Neuron (in vitro differentiated cells): ENCODE results near the gene KDM5B.

ENCODE experiments used
- H2AFZ ChIP-seq: one replicate; pipeline ENCODE4 v1.6.1; 2013; ENCODE audit warnings: low read depth, mild to moderate bottlenecking, inconsistent platforms, low read length, moderate library complexity
- H3K27me3 ChIP-seq: one replicate; pipeline ENCODE4 v1.6.1; 2013; ENCODE audit warnings: low read length; ENCODE audit not compliant: insufficient read depth
- H3K36me3 ChIP-seq: one replicate; pipeline ENCODE4 v1.6.1; 2013; ENCODE audit warnings: low read length; ENCODE audit not compliant: insufficient read depth
- H3K4me1 ChIP-seq: one replicate; pipeline ENCODE4 v1.6.1; 2013; ENCODE audit warnings: low read length; ENCODE audit not compliant: insufficient read depth
- H3K4me3 ChIP-seq: 2 replicates; pipeline ENCODE4 v1.5.1; 2013; ENCODE audit warnings: mild to moderate bottlenecking, low read length, moderate library complexity
- H3K9me3 ChIP-seq: one replicate; pipeline ENCODE4 v1.6.1; 2013; ENCODE audit warnings: low read length

KDM5B gene

DNA sequence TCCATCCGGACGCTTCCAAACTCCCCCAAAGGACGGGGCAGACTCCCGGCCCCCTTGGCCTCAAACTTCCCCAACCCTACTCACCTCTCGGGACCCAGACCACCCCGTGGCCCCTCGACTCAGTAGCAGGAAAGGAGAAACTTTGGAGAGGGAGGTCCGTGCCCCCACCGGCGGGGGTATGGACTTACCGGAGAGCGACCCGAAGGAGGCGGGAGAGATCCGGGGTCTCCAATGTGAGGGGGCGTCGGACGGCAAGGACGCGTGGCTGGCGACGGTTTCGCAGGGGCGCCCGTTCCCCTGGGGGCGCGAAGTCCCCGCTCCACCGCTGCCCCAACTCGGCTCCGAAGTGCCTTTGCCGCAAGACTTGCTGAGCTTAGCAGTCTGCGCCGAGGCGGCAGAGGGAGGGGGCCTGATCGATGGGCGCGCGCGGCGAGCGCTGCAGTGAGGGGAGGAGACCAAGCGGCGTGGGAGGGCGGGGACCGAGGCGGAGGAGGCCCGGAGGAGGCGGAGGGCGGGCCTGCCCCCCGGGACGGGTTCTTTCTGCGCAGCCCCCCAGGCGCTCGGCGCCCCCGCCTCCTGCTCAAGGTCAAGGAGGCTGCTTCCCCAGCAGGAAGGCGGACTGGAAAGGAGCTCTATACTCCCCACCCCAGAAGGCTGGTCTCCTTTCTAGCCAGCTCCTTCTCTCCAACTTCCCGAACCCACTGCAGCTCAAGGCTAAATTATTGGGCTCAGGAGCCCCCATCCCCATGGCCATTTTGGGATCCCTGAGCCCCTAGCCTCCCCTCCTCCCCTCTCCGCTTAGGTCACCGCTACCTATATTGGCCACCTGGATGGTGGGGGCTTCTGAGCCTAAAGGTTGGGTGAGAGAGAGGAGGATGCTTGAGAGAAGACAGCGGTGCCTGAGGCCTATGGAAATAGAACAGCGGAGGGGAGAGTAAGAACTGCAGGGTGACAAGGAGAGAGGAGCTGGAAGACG is 97.9 kb downstream of the KDM5B start, which contains the start of gene SYT2:
Gene SYT2 (minus strand): TSS at position 385 of the 976 bp plus-strand sequence. CDS start 104,682 bp downstream, outside the sequence.
- no peaks in the 10 kb centered on the region for H3K9me3 ChIP-seq
- H2AFZ ChIP-seq: peak within 1 kb of the TSS; percentile 52
- H3K4me3 ChIP-seq: peak within 1 kb of the TSS; percentile 39
- H3K4me1 ChIP-seq: peaks cover 26% of the 10 kb centered on the region
- no peaks in the 10 kb centered on the region for H3K36me3 ChIP-seq
- peaks cover 74% of the 10 kb centered on the region for H3K27me3 ChIP-seq

DNA sequence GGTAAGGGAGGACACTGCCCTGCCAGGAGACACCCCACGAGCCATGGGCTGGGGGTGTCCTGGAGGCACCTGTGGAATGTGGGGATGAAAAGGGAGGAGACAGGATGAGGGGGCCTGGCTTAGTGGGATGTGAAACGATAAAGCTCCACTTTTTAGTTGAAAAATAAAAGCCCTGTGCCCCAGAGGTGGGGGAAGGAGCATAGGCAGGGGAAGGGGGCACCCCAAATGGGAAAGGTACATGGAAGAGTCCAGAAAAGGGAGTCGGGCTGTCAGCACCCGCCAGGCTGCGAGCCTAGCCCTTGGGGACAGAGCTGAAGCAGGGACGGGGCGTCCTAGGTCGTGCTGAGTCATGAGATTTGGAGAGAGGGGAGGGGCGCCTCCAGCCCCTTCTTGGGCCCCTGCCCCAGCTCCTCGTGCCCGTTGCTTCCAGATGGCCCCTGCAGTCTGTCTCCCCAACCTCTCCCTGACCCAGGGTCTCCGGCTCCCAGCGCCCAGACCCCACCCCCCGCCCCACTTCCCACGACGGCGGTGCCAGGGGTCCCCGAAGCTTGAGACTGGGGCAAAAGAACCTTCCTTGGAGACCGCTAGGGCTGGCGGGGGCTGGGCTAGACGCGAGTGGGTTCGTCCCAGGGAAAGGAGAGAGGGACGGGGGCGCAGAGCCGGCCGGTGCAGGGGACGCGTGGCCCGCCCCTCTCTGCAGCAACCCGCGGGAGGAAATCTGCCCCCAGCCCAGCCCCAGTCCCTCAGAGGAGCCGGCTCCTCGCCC is 98.8 kb downstream of the KDM5B start:
- Histone ChIP-seq H3K9me3 (no peaks in the 10 kb centered on the region), H3K4me3 (no peak overlapping the region), H3K36me3 (no peaks in the 10 kb centered on the region), H2AFZ (peak overlapping the region; percentile 2), H3K27me3 (peaks cover 80% of the 10 kb centered on the region), H3K4me1 (peaks cover 26% of the 10 kb centered on the region)

GRCh38 chr1:202708456-202709275 is 99.6 kb downstream of the KDM5B start:
- Histone ChIP-seq H3K36me3 (no peaks in the 10 kb centered on the region), H3K4me1 (peaks cover 26% of the 10 kb centered on the region), H2AFZ (no peak overlapping the region), H3K9me3 (no peaks in the 10 kb centered on the region), H3K27me3 (peaks cover 87% of the 10 kb centered on the region), H3K4me3 (no peak overlapping the region)

- peaks cover 82% of the 10 kb centered on the region for H3K27me3 ChIP-seq
- H3K9me3 ChIP-seq: no peaks in the 10 kb centered on the region
- no peak overlapping the region for H2AFZ ChIP-seq
- H3K36me3 ChIP-seq: no peaks in the 10 kb centered on the region
- no peak overlapping the region for H3K4me3 ChIP-seq
- H3K4me1 ChIP-seq: peaks cover 14% of the 10 kb centered on the region
Measured at GRCh38 chr1:202706851-202707250, 101.4 kb downstream of the KDM5B start.

DNA sequence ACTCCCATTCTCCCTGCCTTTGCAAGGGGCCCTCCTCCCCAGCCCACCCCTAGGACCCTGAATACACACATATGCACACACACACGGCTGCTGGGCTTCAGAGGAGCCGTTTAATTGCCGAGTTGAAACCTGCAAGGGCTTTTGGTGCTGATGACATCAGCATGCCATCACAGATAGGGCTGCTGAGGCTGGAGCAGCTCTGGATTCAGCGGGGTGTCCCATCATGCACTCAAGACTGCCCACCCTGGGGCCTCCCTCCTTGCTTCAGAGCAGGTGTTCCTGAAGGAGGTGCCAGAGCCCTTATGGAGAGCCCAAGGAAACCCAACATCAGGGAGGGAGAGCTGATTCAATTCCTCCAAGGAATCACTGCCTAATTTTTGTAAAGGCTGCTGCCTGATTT is 103.6 kb downstream of the KDM5B start:
- no peak overlapping the region for H3K4me3 ChIP-seq
- peaks cover 3% of the 10 kb centered on the region for H3K4me1 ChIP-seq
- no peaks in the 10 kb centered on the region for H3K36me3 ChIP-seq
- no peaks in the 10 kb centered on the region for H3K9me3 ChIP-seq
- H3K27me3 ChIP-seq: peaks cover 71% of the 10 kb centered on the region
- no peak overlapping the region for H2AFZ ChIP-seq

- peaks cover 62% of the 10 kb centered on the region for H3K27me3 ChIP-seq
- no peaks in the 10 kb centered on the region for H3K36me3 ChIP-seq
Measured at GRCh38 chr1:202703191-202703590, 105.0 kb downstream of the KDM5B start.

DNA sequence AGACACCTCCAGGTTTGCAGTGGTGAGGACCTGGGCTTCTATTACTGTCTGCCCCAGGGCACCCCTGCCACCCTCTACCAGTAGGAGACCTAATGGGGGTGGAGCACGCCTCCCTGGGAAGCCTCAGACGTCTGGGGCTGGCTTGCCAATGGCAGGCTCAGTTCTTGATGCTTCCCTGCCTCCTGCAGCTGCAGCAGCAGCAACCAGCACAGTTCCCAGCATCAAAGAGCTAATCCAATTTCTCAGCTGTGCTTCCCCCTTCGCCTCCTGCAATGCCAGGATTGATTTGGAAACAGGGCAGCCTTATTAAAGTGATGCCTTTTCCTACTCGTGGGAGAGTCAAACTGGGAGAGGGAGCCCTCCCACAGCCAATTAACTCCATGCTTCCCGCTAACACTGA is 106.1 kb downstream of the KDM5B start:
- Histone ChIP-seq H3K4me1 (no peaks in the 10 kb centered on the region), H3K9me3 (no peaks in the 10 kb centered on the region), H3K27me3 (peaks cover 51% of the 10 kb centered on the region), H2AFZ (no peak overlapping the region), H3K36me3 (no peaks in the 10 kb centered on the region), H3K4me3 (no peak overlapping the region)

More at GRCh38 chr1:202703191-202703590, 105.0 kb downstream of the KDM5B start:
- Histone ChIP-seq H3K4me3 (no peak overlapping the region), H3K4me1 (no peaks in the 10 kb centered on the region), H2AFZ (no peak overlapping the region), H3K9me3 (no peaks in the 10 kb centered on the region)

DNA sequence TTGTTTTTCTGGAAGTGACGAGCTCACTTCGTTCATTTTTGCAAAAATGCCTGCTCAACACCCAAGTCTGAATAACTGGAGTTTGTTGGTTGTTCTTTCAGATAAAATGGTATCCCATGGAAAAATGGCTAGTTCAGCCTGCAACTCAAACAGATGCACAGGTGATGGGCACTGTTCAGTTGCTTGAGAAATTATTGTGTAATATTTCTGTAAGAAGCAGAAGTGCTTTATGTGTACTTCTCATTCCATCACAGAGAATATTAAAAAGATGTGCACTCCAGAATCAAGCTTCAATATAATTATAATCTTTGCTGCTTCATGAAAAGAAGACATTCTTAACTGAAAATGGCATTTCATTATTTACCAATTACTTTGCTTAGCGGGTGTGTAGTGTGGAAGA is 107.0 kb downstream of the KDM5B start:
- H2AFZ ChIP-seq: no peak overlapping the region
- no peak overlapping the region for H3K4me3 ChIP-seq
- H3K9me3 ChIP-seq: no peaks in the 10 kb centered on the region
- H3K27me3 ChIP-seq: peaks cover 42% of the 10 kb centered on the region
- no peaks in the 10 kb centered on the region for H3K4me1 ChIP-seq
- H3K36me3 ChIP-seq: no peaks in the 10 kb centered on the region

DNA sequence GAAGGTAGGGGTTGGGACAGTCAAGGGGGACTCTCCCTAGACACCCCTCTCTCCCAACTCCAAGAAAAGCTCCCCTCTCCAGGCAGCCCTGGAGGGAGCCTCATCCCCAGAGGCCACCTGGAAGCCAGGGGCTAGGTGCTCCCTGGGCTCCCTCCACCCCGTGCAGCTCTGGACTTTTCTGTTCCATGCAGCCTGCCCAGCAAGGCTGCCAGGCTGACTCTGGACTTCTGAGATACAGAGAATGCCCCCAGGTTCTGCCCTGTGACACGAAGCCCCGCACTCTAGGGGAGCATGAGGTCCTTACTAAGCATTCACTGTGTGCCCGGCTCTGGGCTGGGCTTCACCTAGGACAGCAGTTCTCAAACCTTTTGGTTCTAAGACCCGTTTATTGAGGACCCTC is 108.2 kb downstream of the KDM5B start:
- Histone ChIP-seq H3K4me3 (no peak overlapping the region), H3K27me3 (peaks cover 35% of the 10 kb centered on the region)

DNA sequence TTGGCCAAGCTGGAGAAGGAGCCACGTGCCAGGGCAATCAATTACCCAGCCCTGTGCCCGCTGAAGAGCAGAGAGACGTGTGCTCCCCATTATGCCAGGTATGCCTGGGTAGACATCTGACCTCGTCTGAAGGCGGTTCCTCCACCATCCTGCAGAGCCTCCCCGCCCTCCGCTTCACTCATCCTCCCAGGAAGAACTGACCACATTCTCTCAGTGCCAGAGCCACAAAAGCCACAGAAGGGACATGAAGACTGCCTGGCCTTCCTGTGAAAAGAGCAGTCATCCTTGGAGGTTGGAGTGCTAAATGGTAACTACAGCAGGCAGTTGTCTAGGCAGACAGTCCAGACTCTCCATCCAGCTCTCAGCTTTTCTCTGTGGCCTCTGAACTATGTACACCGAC is 109.9 kb downstream of the KDM5B start:
- H3K36me3 ChIP-seq: no peaks in the 10 kb centered on the region
- H3K27me3 ChIP-seq: peaks cover 18% of the 10 kb centered on the region
- H3K4me3 ChIP-seq: no peak overlapping the region

More for the DNA sequence above, 108.2 kb downstream of the KDM5B start:
- Histone ChIP-seq H3K9me3 (no peaks in the 10 kb centered on the region), H3K4me1 (no peaks in the 10 kb centered on the region), H2AFZ (no peak overlapping the region), H3K36me3 (no peaks in the 10 kb centered on the region)

GRCh38 chr1:202697038-202697437 is 111.2 kb downstream of the KDM5B start:
- H3K27me3 ChIP-seq: peaks cover 15% of the 10 kb centered on the region

More for the DNA sequence above, 109.9 kb downstream of the KDM5B start:
- Histone ChIP-seq H3K4me1 (no peaks in the 10 kb centered on the region), H3K9me3 (no peaks in the 10 kb centered on the region), H2AFZ (no peak overlapping the region)

GRCh38 chr1:202694314-202694713 is 113.9 kb downstream of the KDM5B start:
- peaks cover 6% of the 10 kb centered on the region for H3K27me3 ChIP-seq
- H3K36me3 ChIP-seq: no peaks in the 10 kb centered on the region
- H3K9me3 ChIP-seq: no peaks in the 10 kb centered on the region
- no peaks in the 10 kb centered on the region for H3K4me1 ChIP-seq
- H3K4me3 ChIP-seq: no peak overlapping the region
- no peak overlapping the region for H2AFZ ChIP-seq

More at GRCh38 chr1:202697038-202697437, 111.2 kb downstream of the KDM5B start:
- Histone ChIP-seq H3K4me3 (no peak overlapping the region), H3K36me3 (no peaks in the 10 kb centered on the region), H2AFZ (no peak overlapping the region), H3K4me1 (no peaks in the 10 kb centered on the region), H3K9me3 (no peaks in the 10 kb centered on the region)
